GM19372 (cell line): ENCODE results near the gene SBK1.

Experiments
- ATAC-seq: cut with Tn5 transposase; IDR thresholded peaks from one replicate; pipeline ENCODE4 v1.9.1; 2021; ENCODE audit warnings: mild to moderate bottlenecking, low read depth, moderate library complexity; ENCODE audit not compliant: unreplicated experiment

SBK1 gene

GRCh38 chr16:28280881-28281836, 11.2 kb upstream of the SBK1 start:
- ATAC-seq = no peak

GRCh38 chr16:28282045-28282444, 10.3 kb upstream of the SBK1 start:
- ATAC-seq = no peak

- no peak for ATAC-seq
These were observed 9.2 kb upstream of the SBK1 start for GRCh38 chr16:28283173-28283572.

GRCh38 chr16:28283798-28284577, 8.3 kb upstream of the SBK1 start:
- ATAC-seq = no peak

- ATAC-seq = no peak
These were observed 6.7 kb upstream of the SBK1 start for GRCh38 chr16:28285649-28286048.

GRCh38 chr16:28288114-28288513, 4.2 kb upstream of the SBK1 start:
- no peak for ATAC-seq

GRCh38 chr16:28289048-28289447, 3.3 kb upstream of the SBK1 start:
- no peak for ATAC-seq

GRCh38 chr16:28289939-28290858, 2.1 kb upstream of the SBK1 start:
- ATAC-seq = no peak

- no peak for ATAC-seq
These were observed 1.5 kb upstream of the SBK1 start for GRCh38 chr16:28290859-28291254.

GRCh38 chr16:28292731-28293600, 641 bp downstream of the SBK1 start:
- peak; percentile 8 for ATAC-seq

- ATAC-seq = no peak
These were observed 1.3 kb downstream of the SBK1 start for GRCh38 chr16:28293601-28293960.

- no peak for ATAC-seq
These were observed 1.9 kb downstream of the SBK1 start for GRCh38 chr16:28294201-28294600.

- ATAC-seq = no peak
These were observed 3.0 kb downstream of the SBK1 start for GRCh38 chr16:28295276-28295675.

GRCh38 chr16:28297308-28297707, 5.0 kb downstream of the SBK1 start:
- ATAC-seq = no peak

- ATAC-seq = no peak
These were observed 5.6 kb downstream of the SBK1 start for GRCh38 chr16:28297784-28298510.

- no peak for ATAC-seq
These were observed 6.2 kb downstream of the SBK1 start for GRCh38 chr16:28298511-28298878.

- no peak for ATAC-seq
These were observed 8.0 kb downstream of the SBK1 start for GRCh38 chr16:28300327-28300726.

- no peak for ATAC-seq
These were observed 8.8 kb downstream of the SBK1 start for GRCh38 chr16:28301154-28301553.

GRCh38 chr16:28301620-28302019, 9.3 kb downstream of the SBK1 start:
- ATAC-seq = no peak
